Tibial nerve (tissue), 3 donors: ENCODE results near the gene SYNGAP1.

Source experiments
- CTCF ChIP-seq, 5 experiments: fragments of 200-600 bp in 3 of 5; fragments of 450-650 bp in 2 of 5; sonication (generic) in 3 of 5; IDR thresholded peaks; one replicate each; pipeline ENCODE4 v1.5.1; 2016 to 2019; ENCODE audit warnings: antibody characterized with exemption in 5 of 5, mild to moderate bottlenecking in 3 of 5, moderate library complexity in 2 of 5
- POLR2A ChIP-seq, 2 donors: fragments of 450-650 bp; IDR thresholded peaks; one replicate each; pipeline ENCODE4 v1.6.1; 2017; ENCODE audit warnings: antibody characterized with exemption in 2 of 2, mild to moderate bottlenecking in 2 of 2, moderate library complexity in 2 of 2

DNA sequence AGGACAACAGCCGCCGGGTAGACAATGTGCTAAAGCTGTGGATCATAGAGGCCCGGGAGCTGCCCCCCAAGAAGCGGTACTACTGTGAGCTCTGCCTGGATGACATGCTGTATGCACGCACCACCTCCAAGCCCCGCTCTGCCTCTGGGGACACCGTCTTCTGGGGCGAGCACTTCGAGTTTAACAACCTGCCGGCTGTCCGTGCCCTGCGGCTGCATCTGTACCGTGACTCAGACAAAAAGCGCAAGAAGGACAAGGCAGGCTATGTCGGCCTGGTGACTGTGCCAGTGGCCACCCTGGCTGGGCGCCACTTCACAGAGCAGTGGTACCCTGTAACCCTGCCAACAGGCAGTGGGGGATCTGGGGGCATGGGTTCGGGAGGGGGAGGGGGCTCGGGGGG is 17.8 kb downstream of the SYNGAP1 start:
- TF ChIP-seq CTCF (IDR thresholded peaks at IDR 0.05) (no peak), POLR2A (IDR thresholded peaks at IDR 0.05) (no peak)
